Adipose tissue (tissue), 3 donors: Measurements from ENCODE around the gene NAT16. TPM values are rescaled to one million over a fixed set of nuclear protein-coding genes. Genes with fewer than 3 reads are reported as not detected.

Experiments
- H3K27ac ChIP-seq: one replicate; pipeline ENCODE4 v1.5.1; 2013; ENCODE audit warnings: low read depth, low read length
- WGBS, 3 donors: extraction: QIAGEN DNeasy Blood & Tissue Kit; methylation state at CpG; one replicate each; pipeline ENCODE4 v1.1.7; 2013; 5-methylcytosine and 5-hydroxymethylcytosine counted together
- polyA plus RNA-seq, 3 donors: library from polyadenylated mRNA; stranded (reverse); fragments of 200-250 nt; gene quantifications; one replicate each; pipeline ENCODE4 v1.2.3, GENCODE V29; 2013
- donor health status: healthy with polysubstance abuse.
- donor health status: Bipolar disorder and iron deficiency.
- donor health status: healthy.

The NAT16 gene
- polyA plus RNA-seq, 3 donors, result 0.35 TPM; not detected in 2

DNA sequence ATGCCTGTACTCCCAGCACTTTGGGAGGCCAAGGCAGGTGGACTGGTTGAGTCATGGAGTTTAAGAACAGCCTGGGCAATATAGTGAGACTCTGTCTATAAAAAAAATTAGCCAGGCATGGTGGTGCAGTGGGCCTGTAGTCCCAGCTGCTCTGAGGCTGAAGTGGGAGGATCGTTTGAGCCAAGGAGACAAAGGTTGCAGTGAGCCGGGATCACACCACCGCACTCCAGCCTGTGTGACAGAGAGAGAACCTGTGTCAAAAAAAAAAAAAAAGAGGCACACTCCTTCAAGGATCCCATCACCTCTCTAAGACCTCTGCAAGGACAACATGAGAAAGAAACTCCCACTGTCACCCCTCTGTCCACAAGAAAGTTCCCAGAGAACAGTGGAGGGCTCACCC, 4.4 kb downstream of the NAT16 start:
- 33 to 41% (median 34%) methylated on average over 3 of the region's 3 CpGs for WGBS, 3 donors
- H3K27ac ChIP-seq, result no peak overlapping the region

GRCh38 chr7:101174322-101174854, 5.7 kb downstream of the NAT16 start:
- no peak overlapping the region for H3K27ac ChIP-seq
- 4 to 8% (median 6%) methylated on average over 28 of the region's 28 CpGs for WGBS, 3 donors

DNA sequence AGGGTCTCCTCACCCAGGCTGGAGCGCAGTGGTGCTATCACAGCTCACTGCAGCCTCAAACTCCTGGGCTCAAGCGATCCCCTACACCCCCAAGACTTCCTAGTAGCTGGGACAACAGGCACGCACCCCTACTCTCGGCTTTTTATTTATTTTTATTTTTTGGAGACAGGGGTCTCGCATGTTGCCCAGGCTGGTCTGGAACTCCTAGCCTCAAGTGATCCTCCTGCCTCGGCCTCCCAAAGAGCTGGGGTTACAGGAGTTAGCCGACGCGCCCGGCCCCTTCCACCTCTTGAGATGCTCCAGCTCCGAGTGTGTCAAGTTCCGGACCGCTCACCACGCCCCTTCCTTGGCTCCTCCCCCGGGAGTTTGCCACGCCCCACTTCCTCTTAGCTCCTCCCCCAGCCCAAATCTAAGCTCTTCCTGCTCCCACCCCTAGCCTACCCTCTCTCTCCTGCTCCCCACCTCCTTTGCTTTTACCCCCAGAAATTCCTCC, 6.3 kb downstream of the NAT16 start:
- WGBS, 3 donors, result 3 to 9% (median 5%) methylated on average over 16 of the region's 16 CpGs
- no peak overlapping the region for H3K27ac ChIP-seq

DNA sequence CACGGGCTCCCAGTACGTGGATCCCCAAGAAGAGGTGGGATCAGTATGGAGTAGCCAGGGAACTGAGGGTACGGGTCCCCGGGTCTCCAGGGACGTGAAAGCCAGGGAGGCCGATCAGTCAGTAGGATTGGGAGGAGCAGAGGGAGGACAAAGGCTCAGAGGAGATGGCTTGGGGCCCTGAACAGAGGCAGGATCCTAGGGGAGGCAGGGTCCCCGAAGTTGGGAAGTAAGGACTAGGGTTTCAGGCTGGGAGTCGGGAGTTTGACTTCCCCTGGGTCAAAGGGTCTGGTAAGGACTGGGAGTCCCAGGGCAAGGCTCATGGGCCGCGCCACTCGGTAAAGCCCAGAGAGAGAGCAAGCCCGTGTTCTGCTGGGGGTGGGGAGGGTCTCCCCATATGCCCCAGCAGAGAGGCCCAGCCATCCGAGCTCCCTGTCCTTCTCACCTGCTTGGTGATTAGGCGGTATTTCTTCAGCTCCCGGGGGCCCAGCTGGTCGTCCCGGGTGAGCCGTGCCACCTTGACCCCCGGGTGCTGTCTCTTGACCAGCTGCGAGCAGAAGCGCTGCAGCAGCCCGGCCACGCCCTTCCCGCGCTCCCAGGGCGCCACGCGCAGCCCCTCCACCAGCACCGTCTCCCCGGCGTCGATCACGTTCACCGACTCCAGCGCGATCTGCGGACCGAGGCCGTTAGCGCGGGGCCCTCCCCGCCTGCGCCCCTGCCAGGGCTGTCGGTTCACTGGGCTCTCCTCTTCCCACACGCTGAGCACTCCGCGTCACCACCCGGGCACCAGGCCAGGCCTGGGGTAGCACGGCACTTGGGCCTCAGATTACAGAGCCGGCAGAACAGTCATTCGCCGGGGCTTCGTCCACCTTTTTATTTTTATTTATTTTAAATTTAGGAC, 7.0 kb downstream of the NAT16 start:
- 2% methylated on average over 43 to 53 of the region's 53 CpGs for WGBS, 3 donors
- no peak overlapping the region for H3K27ac ChIP-seq

- H3K27ac ChIP-seq, result no peak overlapping the region
- 2% methylated on average over 65 to 79 of the region's 79 CpGs for WGBS, 3 donors
Measured at GRCh38 chr7:101172005-101172853, 7.9 kb downstream of the NAT16 start.

GRCh38 chr7:101171442-101171837, 8.7 kb downstream of the NAT16 start:
- WGBS, 3 donors, result 2 to 3% (median 3%) methylated on average over 12 to 13 of the region's 13 CpGs
- no peak overlapping the region for H3K27ac ChIP-seq

- no peak overlapping the region for H3K27ac ChIP-seq
- 3 to 7% (median 6%) methylated on average over 17 of the region's 17 CpGs for WGBS, 3 donors
Measured at GRCh38 chr7:101170617-101171441, 9.3 kb downstream of the NAT16 start.

GRCh38 chr7:101169838-101170551, 10.1 kb downstream of the NAT16 start:
- 1 to 3% (median 2%) methylated on average over 32 to 33 of the region's 33 CpGs for WGBS, 3 donors

GRCh38 chr7:101169110-101169837, 10.8 kb downstream of the NAT16 start:
- 2 to 5% (median 3%) methylated on average over 18 of the region's 18 CpGs for WGBS, 3 donors
- H3K27ac ChIP-seq, result no peak overlapping the region

More at GRCh38 chr7:101169838-101170551, 10.1 kb downstream of the NAT16 start:
- no peak overlapping the region for H3K27ac ChIP-seq

GRCh38 chr7:101168412-101169049, 11.6 kb downstream of the NAT16 start:
- WGBS, 3 donors, result 3% methylated on average over 3 to 6 of the region's 6 CpGs
- H3K27ac ChIP-seq, result no peak overlapping the region

- 3 to 8% (median 5%) methylated on average over 12 of the region's 12 CpGs for WGBS, 3 donors
- H3K27ac ChIP-seq, result no peak overlapping the region
Measured at GRCh38 chr7:101167645-101168411, 12.3 kb downstream of the NAT16 start.

GRCh38 chr7:101166909-101167644, 13.0 kb downstream of the NAT16 start:
- WGBS, 3 donors, result 1 to 3% (median 1%) methylated on average over 17 to 19 of the region's 19 CpGs
- H3K27ac ChIP-seq, result no peak overlapping the region

- WGBS, 3 donors, result 1 to 2% (median 1%) methylated on average over 9 to 11 of the region's 11 CpGs
Measured at GRCh38 chr7:101166648-101166908, 13.5 kb downstream of the NAT16 start.

GRCh38 chr7:101165958-101166647, 14.0 kb downstream of the NAT16 start:
- H3K27ac ChIP-seq, result no peak overlapping the region
- 0 to 1% (median 1%) methylated on average over 35 to 38 of the region's 38 CpGs for WGBS, 3 donors

More at GRCh38 chr7:101166648-101166908, 13.5 kb downstream of the NAT16 start:
- no peak overlapping the region for H3K27ac ChIP-seq
